Aorta (tissue), 5 donors: ENCODE data around the gene USP40. TPM values are rescaled to one million over a fixed set of nuclear protein-coding genes. Genes with fewer than 3 reads are reported as not detected.
A peak's percentile ranks its signal among the peaks of the same experiment; 100 is the strongest.

ENCODE experiments used
- ATAC-seq: fragments of 200-7000 bp; cut with Tn5 transposase; one replicate; pipeline ENCODE4 v1.9.1; 2022; ENCODE audit warnings: moderate library complexity; ENCODE audit not compliant: low FRiP score
- DNase-seq, 2 donors: peaks; one replicate each; pipeline ENCODE4 v3.0.0-alpha.2; 2020
- H3K27ac ChIP-seq, 2 donors: one replicate each; pipeline ENCODE4 v1.5.1; 2013; ENCODE audit warnings: low read length in 2 of 2, mild to moderate bottlenecking in 2 of 2, moderate library complexity in 2 of 2, control low read depth in 1 of 2, inconsistent platforms in 1 of 2, low read depth in 1 of 2
- H3K27me3 ChIP-seq, 2 donors: one replicate each; pipeline ENCODE4 v1.6.1; 2013; ENCODE audit warnings: control low read depth in 1 of 2, low read length in 1 of 2, mild to moderate bottlenecking in 1 of 2, moderate library complexity in 1 of 2; ENCODE audit not compliant: insufficient read depth in 2 of 2, control insufficient read depth in 1 of 2
- H3K36me3 ChIP-seq, 2 donors: one replicate each; pipeline ENCODE4 v1.6.1; 2013; ENCODE audit warnings: control low read depth in 1 of 2, low read length in 1 of 2, mild to moderate bottlenecking in 1 of 2; ENCODE audit not compliant: insufficient read depth in 2 of 2, control insufficient read depth in 1 of 2
- H3K4me1 ChIP-seq, 2 donors: one replicate each; pipeline ENCODE4 v1.6.1; 2013; ENCODE audit warnings: low read length in 2 of 2, control low read depth in 1 of 2, mild to moderate bottlenecking in 1 of 2, moderate library complexity in 1 of 2; ENCODE audit not compliant: insufficient read depth in 2 of 2, control insufficient read depth in 1 of 2
- H3K4me3 ChIP-seq, 2 donors: one replicate each; pipeline ENCODE4 v1.5.1; 2013; ENCODE audit warnings: low read length in 2 of 2, control low read depth in 1 of 2, mild to moderate bottlenecking in 1 of 2
- H3K9me3 ChIP-seq: one replicate; pipeline ENCODE4 v1.6.1; 2013; ENCODE audit warnings: mild to moderate bottlenecking, low read length; ENCODE audit not compliant: control insufficient read depth
- WGBS, 2 donors: extraction: QIAGEN DNeasy Blood & Tissue Kit; methylation state at CpG; one replicate each; pipeline ENCODE4 v1.1.7; 2013; 5-methylcytosine and 5-hydroxymethylcytosine counted together
- intact Hi-C, 2 donors: fragments of 100-400 bp; cut with DNase I; formaldehyde crosslinking; loops; one replicate each; pipeline versions ENCODE4 v1.14.2 to v1.15.0; 2022
- polyA plus RNA-seq, 2 donors: library from polyadenylated mRNA; stranded (reverse); fragments of 200-250 nt; gene quantifications; one replicate each; pipeline ENCODE4 v1.2.3, GENCODE V29; 2013
- total RNA-seq, 2 donors: library from RNA; stranded (reverse); fragmentation: NEBNext Ultra II Directional; extraction: Animal tissue kit (Norgen Biotek cat#: 25700); gene quantifications; one replicate each; pipeline ENCODE4 v1.2.1, GENCODE V29; 2021
- donor health status: healthy with polysubstance abuse.
- donor health status: Bipolar disorder and iron deficiency.
- donor health status: DM: no; HTN: no; CAD: no.
- donor health status: DM: no; HTN: no; CAD: no.
- donor health status: DM: yes; HTN: yes; CAD: no.

Gene USP40
- total and polyA plus RNA-seq, 4 donors, result 11.4 to 52.6 (median 30.0) TPM

DNA sequence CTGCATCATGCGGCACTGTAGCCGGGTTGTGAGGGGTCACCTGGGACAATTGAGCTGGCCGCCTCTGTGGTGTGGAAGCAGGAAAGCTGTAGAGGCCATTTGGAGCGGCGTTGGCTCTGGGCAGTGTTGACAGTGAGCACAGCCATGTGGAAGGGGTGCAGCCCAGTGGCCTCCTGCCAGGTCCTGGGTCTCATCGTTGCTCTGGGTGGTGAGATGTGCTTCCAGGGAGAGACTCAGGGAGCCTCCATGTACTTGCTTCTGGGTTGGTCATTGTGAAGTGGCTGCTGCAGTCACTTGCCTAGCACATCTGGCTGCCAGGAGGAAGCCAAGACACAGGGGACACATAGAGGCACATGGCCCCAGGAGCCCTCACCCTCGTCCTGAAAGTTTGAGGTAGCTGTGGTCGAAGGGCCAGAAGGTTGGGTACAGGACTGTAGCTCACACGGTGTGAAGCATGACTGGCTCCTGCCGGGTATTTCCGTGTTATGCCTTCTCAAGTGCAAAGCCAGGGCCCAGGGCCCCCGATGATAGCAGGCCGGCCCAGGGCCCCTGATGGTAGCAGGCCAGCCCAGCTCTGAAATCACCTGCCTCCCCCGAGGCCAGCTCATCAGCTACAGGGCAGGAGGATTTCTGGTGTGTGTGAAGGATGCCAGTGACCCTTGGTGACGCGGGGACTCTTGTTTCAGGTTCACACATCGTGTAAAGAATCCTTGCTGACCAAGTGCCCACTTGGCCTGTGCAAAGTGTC lies 129.7 kb downstream of the USP40 start:
- Histone ChIP-seq H3K27ac (no peak overlapping the region), H3K4me3 (no peak overlapping the region), H3K9me3 (no peaks in the 10 kb centered on the region), H3K27me3 (no peaks in the 10 kb centered on the region), H3K4me1 (no peaks in the 10 kb centered on the region), H3K36me3 (peaks cover 0 to 11% of the 10 kb centered on the region in 2 donors)
- ATAC-seq, result no peak
- intact Hi-C loops, result no loop called here
- DNase-seq, result peak in 1 of 2 donors; percentile 65
- WGBS, 2 donors, result 80 to 83% methylated on average over 17 of the region's 17 CpGs

DNA sequence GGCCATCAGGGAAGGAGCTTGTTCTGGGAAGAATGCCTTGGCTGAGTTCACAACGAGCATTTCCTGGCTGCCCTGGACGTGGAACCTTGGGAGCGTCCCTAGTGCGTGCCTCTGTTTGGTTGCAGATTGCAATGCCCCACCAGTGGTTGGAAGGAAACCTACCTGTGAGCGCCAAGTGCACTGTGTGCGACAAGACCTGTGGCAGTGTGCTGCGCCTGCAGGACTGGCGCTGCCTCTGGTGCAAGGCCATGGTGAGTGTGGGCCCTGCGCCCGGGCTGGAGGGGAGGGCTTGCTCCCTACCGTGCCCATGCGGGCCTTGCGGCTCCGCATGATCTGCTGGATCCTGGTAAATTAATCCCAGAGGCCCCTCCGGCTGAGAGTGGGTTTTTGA lies 130.4 kb downstream of the USP40 start:
- peaks cover 0 to 11% of the 10 kb centered on the region in 2 donors for H3K36me3 ChIP-seq
- DNase-seq, result peak in 1 of 2 donors; percentile 49
- intact Hi-C loops, result no loop called here
- no peaks in the 10 kb centered on the region for H3K9me3 ChIP-seq
- ATAC-seq, result no peak
- H3K4me1 ChIP-seq, result no peaks in the 10 kb centered on the region
- no peak overlapping the region for H3K4me3 ChIP-seq
- WGBS, 2 donors, result 89 to 90% methylated on average over 15 of the region's 15 CpGs
- H3K27ac ChIP-seq, result no peak overlapping the region
- no peaks in the 10 kb centered on the region for H3K27me3 ChIP-seq

DNA sequence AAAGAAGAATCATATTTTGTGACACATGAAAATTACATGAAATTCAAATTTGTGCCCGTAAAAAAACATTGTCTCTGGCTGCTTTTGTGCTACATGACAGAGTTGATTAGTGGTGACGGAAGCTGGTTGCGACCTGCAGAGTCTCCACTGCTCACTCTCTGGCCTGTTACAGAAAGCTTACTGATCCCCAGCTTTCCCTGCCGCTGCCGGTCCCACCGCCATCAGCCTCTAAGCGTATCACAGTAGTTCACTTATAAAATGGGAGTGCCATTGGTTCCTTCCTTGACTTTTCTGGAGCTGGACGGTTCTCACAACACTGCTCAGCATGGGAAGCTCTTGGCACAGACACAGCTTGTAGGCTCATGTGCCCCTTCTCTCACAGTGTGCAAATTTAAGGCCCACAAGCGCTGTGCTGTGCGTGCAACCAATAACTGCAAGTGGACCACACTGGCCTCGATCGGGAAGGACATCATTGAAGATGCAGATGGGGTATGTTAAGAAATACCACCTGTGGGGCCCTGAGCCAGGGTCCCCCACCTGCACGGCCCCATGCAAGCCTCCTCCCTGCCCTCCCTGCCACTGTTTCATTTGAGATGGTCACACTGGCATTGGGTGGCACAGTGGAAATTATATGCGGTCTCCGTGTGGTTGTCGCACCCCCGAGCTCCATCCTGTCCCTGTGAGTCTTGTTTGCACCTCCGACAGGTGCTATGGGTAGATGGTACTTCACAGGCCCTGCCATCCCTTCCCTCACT lies 131.0 kb downstream of the USP40 start:
- no peaks in the 10 kb centered on the region for H3K9me3 ChIP-seq
- H3K27ac ChIP-seq, result no peak overlapping the region
- H3K27me3 ChIP-seq, result no peaks in the 10 kb centered on the region
- ATAC-seq, result no peak
- 88 to 92% methylated on average over 18 of the region's 18 CpGs for WGBS, 2 donors
- H3K36me3 ChIP-seq, result peaks cover 0 to 11% of the 10 kb centered on the region in 2 donors
- no peak overlapping the region for H3K4me3 ChIP-seq
- intact Hi-C loops, result no loop called here
- no peak for DNase-seq
- H3K4me1 ChIP-seq, result no peaks in the 10 kb centered on the region

DNA sequence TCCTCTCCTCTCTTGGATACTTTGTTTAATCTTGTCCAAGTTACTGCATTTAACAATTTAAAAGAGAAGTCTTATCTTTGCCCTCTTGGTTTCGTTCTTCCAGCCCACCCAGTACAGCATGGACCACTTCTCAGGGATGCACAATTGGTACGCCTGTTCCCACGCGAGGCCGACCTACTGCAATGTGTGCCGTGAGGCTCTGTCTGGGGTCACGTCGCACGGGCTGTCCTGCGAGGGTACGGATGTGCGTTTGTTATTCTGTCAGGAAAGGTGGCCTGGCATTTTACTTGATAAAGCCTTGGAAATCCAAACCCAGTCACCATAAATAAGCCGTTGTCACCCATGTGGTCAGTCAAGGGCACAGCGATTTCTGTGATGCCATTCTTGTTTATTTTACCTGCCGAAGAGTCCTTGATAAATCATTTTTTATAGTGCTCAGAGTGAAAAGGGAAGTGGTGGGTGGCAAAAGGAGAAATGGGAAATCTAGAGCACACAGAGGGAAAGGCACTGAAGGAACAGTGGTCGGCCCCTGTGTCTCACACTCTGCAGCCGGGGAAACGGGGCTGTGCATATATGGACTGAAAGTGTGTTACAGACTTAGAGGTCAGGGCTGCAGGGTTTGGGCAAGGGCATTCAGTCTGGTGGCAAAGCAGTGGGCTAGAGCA lies 131.8 kb downstream of the USP40 start:
- Histone ChIP-seq H3K27me3 (no peaks in the 10 kb centered on the region), H3K4me3 (no peak overlapping the region), H3K36me3 (peaks cover 0 to 11% of the 10 kb centered on the region in 2 donors), H3K9me3 (no peaks in the 10 kb centered on the region), H3K4me1 (no peaks in the 10 kb centered on the region), H3K27ac (no peak overlapping the region)
- 80 to 83% methylated on average over 18 of the region's 18 CpGs for WGBS, 2 donors
- DNase-seq (no peak), ATAC-seq (no peak)
- intact Hi-C loops, result no loop called here

DNA sequence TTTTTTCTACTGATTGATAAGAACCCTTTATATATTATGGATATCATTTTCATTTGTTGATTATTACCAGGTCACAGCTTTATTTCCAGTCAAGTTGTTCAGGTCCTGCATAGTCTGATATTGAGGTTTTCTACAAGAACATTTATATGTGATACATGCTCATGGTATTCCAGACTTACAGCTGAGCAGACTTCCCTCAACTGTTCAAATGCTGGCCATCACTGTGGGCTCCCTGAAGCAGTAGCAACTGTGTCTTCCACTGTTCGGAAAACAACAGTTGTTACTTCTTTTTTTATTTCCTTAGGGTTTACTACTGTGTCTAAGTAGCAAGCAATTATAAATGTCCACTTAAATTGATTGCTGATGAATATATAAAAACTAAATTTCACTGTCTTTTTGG lies 132.8 kb downstream of the USP40 start:
- WGBS, 2 donors, result 87 to 90% methylated on average over 1 of the region's 1 CpG

DNA sequence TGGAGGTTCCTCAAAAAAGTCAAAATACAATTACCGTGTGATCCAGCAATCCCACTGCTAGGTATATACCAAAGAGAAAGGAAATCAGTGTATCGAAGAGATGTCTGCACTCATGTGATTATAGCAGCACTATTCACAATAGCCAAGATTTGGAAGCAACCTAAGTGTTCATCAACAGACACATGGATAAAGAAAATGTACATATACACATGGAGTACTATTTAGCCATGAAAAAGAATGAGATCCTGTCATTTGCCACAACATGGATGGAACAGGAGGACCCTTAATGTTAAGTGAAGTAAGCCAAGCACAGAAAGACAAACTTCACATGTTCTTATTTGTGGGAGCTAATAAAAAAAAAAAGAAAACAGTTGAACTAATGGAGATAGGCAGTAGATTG lies 133.6 kb downstream of the USP40 start:
- no peak for ATAC-seq
- H3K9me3 ChIP-seq, result no peaks in the 10 kb centered on the region
- peaks cover 0 to 9% of the 10 kb centered on the region in 2 donors for H3K36me3 ChIP-seq
- H3K27me3 ChIP-seq, result no peaks in the 10 kb centered on the region
- 96 to 99% methylated on average over 2 of the region's 2 CpGs for WGBS, 2 donors
- intact Hi-C loops, result no loop called here
- H3K4me1 ChIP-seq, result no peaks in the 10 kb centered on the region
- no peak overlapping the region for H3K4me3 ChIP-seq
- no peak for DNase-seq
- H3K27ac ChIP-seq, result no peak overlapping the region

More for the DNA sequence above, 132.8 kb downstream of the USP40 start:
- DNase-seq (no peak), ATAC-seq (no peak)
- Histone ChIP-seq H3K36me3 (peaks cover 0 to 9% of the 10 kb centered on the region in 2 donors), H3K4me1 (no peaks in the 10 kb centered on the region), H3K27me3 (no peaks in the 10 kb centered on the region), H3K9me3 (no peaks in the 10 kb centered on the region), H3K4me3 (no peak overlapping the region), H3K27ac (no peak overlapping the region)
- intact Hi-C loops, result no loop called here

DNA sequence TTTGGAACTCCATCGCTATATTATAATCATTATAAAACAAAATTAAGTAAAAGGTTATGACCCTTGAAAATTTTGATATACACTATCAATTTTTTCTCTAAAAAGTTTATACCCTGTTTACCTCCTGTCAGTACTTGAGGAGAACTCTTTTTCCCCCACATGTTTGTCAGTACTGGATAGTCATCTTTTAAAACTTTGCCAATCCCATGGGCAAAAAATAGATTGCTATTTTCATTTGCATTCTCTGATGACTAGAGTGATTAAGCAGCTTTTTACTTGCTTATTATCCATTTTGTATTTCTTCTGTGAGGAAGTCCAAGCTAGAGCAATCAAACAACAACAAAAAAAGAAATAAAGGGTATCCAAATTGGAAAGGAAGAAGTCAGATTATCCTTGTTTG lies 135.9 kb downstream of the USP40 start:
- intact Hi-C loops, result no loop called here

DNA sequence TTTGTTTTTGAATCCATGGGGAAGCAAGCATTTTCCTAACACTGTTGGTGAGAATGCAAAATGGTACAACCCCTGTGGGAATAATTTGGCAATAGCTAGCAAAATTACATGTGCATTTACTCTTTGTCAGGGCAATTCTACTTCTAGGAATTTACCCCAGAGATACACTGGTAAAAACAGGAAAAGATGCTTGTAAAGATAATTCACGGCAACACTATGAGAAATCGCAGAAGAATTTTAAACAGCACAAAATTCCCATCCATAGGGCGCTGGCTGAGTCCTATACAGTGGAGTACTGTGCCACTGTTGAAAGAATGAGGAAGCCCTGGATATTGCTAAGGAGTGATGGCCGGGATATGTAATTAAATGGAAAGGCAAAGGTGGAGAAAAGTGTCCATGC lies 136.5 kb downstream of the USP40 start:
- WGBS, 2 donors, result 72 to 79% methylated on average over 4 of the region's 4 CpGs
- Histone ChIP-seq H3K4me3 (no peak overlapping the region), H3K4me1 (no peaks in the 10 kb centered on the region), H3K27ac (no peak overlapping the region), H3K9me3 (no peaks in the 10 kb centered on the region), H3K36me3 (peaks cover 0 to 4% of the 10 kb centered on the region in 2 donors), H3K27me3 (no peaks in the 10 kb centered on the region)
- intact Hi-C loops, result no loop called here
- ATAC-seq (no peak), DNase-seq (no peak)

More for the DNA sequence above, 135.9 kb downstream of the USP40 start:
- Histone ChIP-seq H3K36me3 (peaks cover 0 to 5% of the 10 kb centered on the region in 2 donors), H3K4me3 (no peak overlapping the region), H3K9me3 (no peaks in the 10 kb centered on the region), H3K27ac (no peak overlapping the region), H3K27me3 (no peaks in the 10 kb centered on the region), H3K4me1 (no peaks in the 10 kb centered on the region)
- WGBS, 2 donors, result 92 to 98% methylated on average over 1 of the region's 1 CpG
- ATAC-seq (no peak), DNase-seq (no peak)
